H1 (cell line): ENCODE data around the gene PBXIP1. TPM values are rescaled to one million over a fixed set of nuclear protein-coding genes. Genes with fewer than 3 reads are reported as not detected.

Experiments
- CTCF ChIA-PET: fragments of 300-600 bp; sonication (Branson Sonifier 250); formaldehyde crosslinking; loops from one replicate; lab custom pipeline; 2021; ENCODE audit not compliant: partially characterized antibody; lab: Charles Lee
- POLR2A ChIA-PET: fragments of 300-600 bp; sonication (Branson Sonifier 250); formaldehyde crosslinking; loops from one replicate; lab custom pipeline; 2021; ENCODE audit warnings: inconsistent platforms; ENCODE audit not compliant: partially characterized antibody; lab: Charles Lee
- DNase-seq, 2 experiments: peaks; one replicate each; pipeline versions ENCODE4 v3.0.0 to v3.0.0-alpha.2; 2010 to 2022; ENCODE audit warnings: low spot score in 2 of 2, low read depth in 1 of 2, mixed read lengths in 1 of 2
- FAIRE-seq: peaks from 2 replicates; lab custom pipeline; 2011; peaks lifted over from hg19 to GRCh38; lab: Jason Lieb, UNC
- H2AFZ ChIP-seq: 2 replicates; pipeline ENCODE4 v1.8.1; 2012; ENCODE audit warnings: low read length, inconsistent platforms
- H2AK5ac ChIP-seq: 2 replicates; pipeline ENCODE4 v1.6.1; 2013; ENCODE audit warnings: low read depth, low read length
- H2BK120ac ChIP-seq: replicated peaks from 2 replicates; pipeline ENCODE3; 2013; ENCODE audit warnings: low read depth, low read length, inconsistent platforms
- H2BK12ac ChIP-seq: 2 replicates; pipeline ENCODE4 v1.6.1; 2013; ENCODE audit warnings: low read depth, low read length
- H2BK15ac ChIP-seq: 2 replicates; pipeline ENCODE4 v1.6.1; 2013; ENCODE audit warnings: low read length
- H2BK20ac ChIP-seq: 2 replicates; pipeline ENCODE4 v1.6.1; 2013; ENCODE audit warnings: low read length
- H2BK5ac ChIP-seq: 2 replicates; pipeline ENCODE4 v1.6.1; 2013; ENCODE audit warnings: low read depth, low read length
- H3K14ac ChIP-seq: 2 replicates; pipeline ENCODE4 v1.6.1; 2013; ENCODE audit warnings: inconsistent platforms; ENCODE audit not compliant: insufficient read length
- H3K18ac ChIP-seq: 2 replicates; pipeline ENCODE4 v1.6.1; 2013; ENCODE audit warnings: low read length; ENCODE audit errors: extremely low read depth
- H3K23ac ChIP-seq: 2 replicates; pipeline ENCODE4 v1.6.1; 2013; ENCODE audit warnings: inconsistent platforms; ENCODE audit not compliant: insufficient read length
- H3K23me2 ChIP-seq: 2 replicates; pipeline ENCODE4 v1.6.1; 2013; ENCODE audit warnings: low read depth, low read length
- H3K27ac ChIP-seq: 2 replicates; pipeline ENCODE4 v1.6.1; 2011; ENCODE audit warnings: low read depth, low read length, inconsistent platforms
- H3K27me3 ChIP-seq, 4 experiments: replicated peaks in 1 of 4; 1 replicate in 1 of 4; 2 replicates in 3 of 4; pipeline versions ENCODE4 v1.6.1 to v1.8.1; 2011 to 2013; ENCODE audit warnings: low read length in 3 of 4, mild to moderate bottlenecking in 3 of 4, inconsistent platforms in 2 of 4, mixed read lengths in 2 of 4, moderate library complexity in 1 of 4; ENCODE audit not compliant: control insufficient read depth in 3 of 4, insufficient read depth in 3 of 4; ENCODE audit errors: extremely low read depth in 1 of 4
- H3K36me3 ChIP-seq, 4 experiments: 2 replicates each; pipeline versions ENCODE4 v1.6.1 to v1.8.1; 2011 to 2013; ENCODE audit warnings: mild to moderate bottlenecking in 4 of 4, low read length in 3 of 4, moderate library complexity in 2 of 4, control low read depth in 1 of 4, inconsistent platforms in 1 of 4; ENCODE audit not compliant: insufficient read depth in 4 of 4, control insufficient read depth in 2 of 4
- H3K4ac ChIP-seq: replicated peaks from 2 replicates; pipeline ENCODE3; 2013; ENCODE audit warnings: low read length, low read depth, mixed read lengths, inconsistent platforms; ENCODE audit not compliant: insufficient read length
- H3K4me1 ChIP-seq, 4 experiments: replicated peaks in 1 of 4; 1 replicate in 1 of 4; 2 replicates in 3 of 4; pipeline versions ENCODE4 v1.6.1 to v1.8.1; 2011 to 2013; ENCODE audit warnings: low read length in 3 of 4, inconsistent platforms in 2 of 4, mixed read lengths in 1 of 4; ENCODE audit not compliant: insufficient read depth in 4 of 4, control insufficient read depth in 3 of 4
- H3K4me2 ChIP-seq, 2 experiments: 2 replicates each; pipeline versions ENCODE4 v1.6.1 to v1.8.1; 2011 to 2013; ENCODE audit warnings: low read depth in 2 of 2, low read length in 2 of 2, control low read depth in 1 of 2, inconsistent platforms in 1 of 2, mild to moderate bottlenecking in 1 of 2; ENCODE audit not compliant: insufficient read depth in 1 of 2
- H3K4me3 ChIP-seq, 4 experiments: fragments of 200-600, 300-600 bp in 1 of 4; sonication (generic), shearing (Covaris generic), sonication (Bioruptor Twin) in 1 of 4; 2 replicates each; pipeline versions ENCODE4 v1.5.1 to v1.8.1; 2011 to 2016; ENCODE audit warnings: low read length in 4 of 4, low read depth in 3 of 4, control low read depth in 2 of 4, inconsistent platforms in 2 of 4, mild to moderate bottlenecking in 2 of 4, mixed read lengths in 1 of 4, moderate library complexity in 1 of 4; ENCODE audit not compliant: insufficient read depth in 2 of 4; ENCODE audit errors: extremely low read depth in 1 of 4
- H3K56ac ChIP-seq: replicated peaks from 2 replicates; pipeline ENCODE3; 2013; ENCODE audit warnings: low read depth, mild to moderate bottlenecking, mixed read lengths, low read length, inconsistent platforms; ENCODE audit not compliant: insufficient read length
- H3K79me1 ChIP-seq: 2 replicates; pipeline ENCODE4 v1.6.1; 2013; ENCODE audit warnings: low read depth, low read length, control low read depth
- H3K79me2 ChIP-seq, 2 experiments: 2 replicates each; pipeline versions ENCODE4 v1.6.1 to v1.8.1; 2012 to 2013; ENCODE audit warnings: low read length in 2 of 2, mild to moderate bottlenecking in 2 of 2, inconsistent platforms in 1 of 2; ENCODE audit not compliant: insufficient read depth in 2 of 2, control insufficient read depth in 1 of 2
- H3K9ac ChIP-seq, 4 experiments: replicated peaks in 1 of 4; 1 replicate in 1 of 4; 2 replicates in 3 of 4; pipeline versions ENCODE4 v1.6.1 to v1.8.1; 2011 to 2013; ENCODE audit warnings: low read depth in 3 of 4, low read length in 3 of 4, control low read depth in 2 of 4, mild to moderate bottlenecking in 2 of 4, moderate library complexity in 2 of 4, inconsistent platforms in 1 of 4; ENCODE audit errors: extremely low read depth in 1 of 4
- H3K9me3 ChIP-seq, 2 experiments: 2 replicates each; pipeline versions ENCODE4 v1.6.1 to v1.8.1; 2012 to 2013; ENCODE audit warnings: mild to moderate bottlenecking in 2 of 2, moderate library complexity in 2 of 2, control low read depth in 1 of 2, inconsistent platforms in 1 of 2, low read depth in 1 of 2, low read length in 1 of 2, mixed read lengths in 1 of 2; ENCODE audit not compliant: insufficient read depth in 2 of 2
- H4K20me1 ChIP-seq, 2 experiments: replicated peaks in 1 of 2; 2 replicates each; pipeline versions ENCODE3 to v1.8.1; 2011 to 2013; ENCODE audit warnings: inconsistent platforms in 2 of 2, low read length in 2 of 2, mild to moderate bottlenecking in 1 of 2; ENCODE audit not compliant: insufficient read depth in 2 of 2, control insufficient read depth in 1 of 2
- H4K5ac ChIP-seq: 2 replicates; pipeline ENCODE4 v1.6.1; 2013; ENCODE audit warnings: low read length, low read depth, mixed read lengths, inconsistent platforms; ENCODE audit not compliant: insufficient read length
- H4K8ac ChIP-seq: 2 replicates; pipeline ENCODE4 v1.8.0; 2013; ENCODE audit warnings: mild to moderate bottlenecking, moderate library complexity, low read length, inconsistent platforms; ENCODE audit not compliant: insufficient read depth; ENCODE audit errors: extremely low read depth
- H4K91ac ChIP-seq: replicated peaks from 2 replicates; pipeline ENCODE3; 2013; ENCODE audit warnings: low read length, mixed read lengths, inconsistent platforms; ENCODE audit not compliant: insufficient read length
- BRCA1 ChIP-seq: IDR thresholded peaks from 2 replicates; pipeline ENCODE4 v1.6.1; 2012; ENCODE audit warnings: low read depth, low read length, improper control_type of control experiment
- CHD2 ChIP-seq: IDR thresholded peaks from 2 replicates; pipeline ENCODE4 v1.6.1; 2012; ENCODE audit warnings: low read length, improper control_type of control experiment
- EP300 ChIP-seq, 2 experiments: IDR thresholded peaks; 1 replicate in 1 of 2; 2 replicates in 1 of 2; pipeline ENCODE4 v1.6.1; 2011 to 2012; ENCODE audit warnings: low read depth in 2 of 2, low read length in 2 of 2, mild to moderate bottlenecking in 2 of 2, borderline replicate concordance in 1 of 2, inconsistent platforms in 1 of 2, moderate library complexity in 1 of 2
- FOSL1 ChIP-seq: IDR thresholded peaks from 2 replicates; pipeline ENCODE4 v1.6.1; 2011; ENCODE audit warnings: mild to moderate bottlenecking, low read depth, low read length, moderate library complexity; ENCODE audit not compliant: insufficient read depth
- HDAC2 ChIP-seq, 2 experiments: fragments of 300-600 bp in 1 of 2; sonication (generic) in 1 of 2; IDR thresholded peaks; 2 replicates each; pipeline ENCODE4 v1.6.1; 2011 to 2012; ENCODE audit warnings: low read depth in 2 of 2, low read length in 2 of 2, mild to moderate bottlenecking in 2 of 2, moderate library complexity in 2 of 2, borderline replicate concordance in 1 of 2, inconsistent platforms in 1 of 2
- KDM1A ChIP-seq: fragments of 200-600, 300-600 bp; sonication (generic); IDR thresholded peaks from 2 replicates; pipeline ENCODE4 v1.7.1; 2016; ENCODE audit warnings: mild to moderate bottlenecking, low read length, borderline replicate concordance
- POLR2A ChIP-seq, 2 experiments: IDR thresholded peaks; 1 replicate in 1 of 2; 2 replicates in 1 of 2; pipeline ENCODE4 v1.6.1; 2011; ENCODE audit warnings: low read depth in 2 of 2, low read length in 2 of 2, mild to moderate bottlenecking in 2 of 2; ENCODE audit errors: control extremely low read depth in 1 of 2
- SIRT6 ChIP-seq: IDR thresholded peaks from one replicate; pipeline ENCODE4 v1.7.1; 2012; ENCODE audit warnings: low read length, inconsistent platforms
- SP4 ChIP-seq: IDR thresholded peaks from 2 replicates; pipeline ENCODE4 v1.6.1; 2012; ENCODE audit warnings: low read length, inconsistent platforms
- SRF ChIP-seq: IDR thresholded peaks from 2 replicates; pipeline ENCODE4 v1.6.1; 2011; ENCODE audit warnings: mild to moderate bottlenecking, low read depth, low read length, moderate library complexity
- SUZ12 ChIP-seq: fragments of 200-600 bp; sonication (generic); IDR thresholded peaks from 2 replicates; pipeline ENCODE4 v1.6.1; 2012; ENCODE audit warnings: mild to moderate bottlenecking, inconsistent platforms, low read length, moderate library complexity, mixed read lengths
- TAF1 ChIP-seq: IDR thresholded peaks from 2 replicates; pipeline ENCODE4 v1.6.1; 2011; ENCODE audit warnings: mild to moderate bottlenecking, low read depth, low read length
- TEAD4 ChIP-seq: IDR thresholded peaks from 2 replicates; pipeline ENCODE4 v1.6.1; 2012; ENCODE audit warnings: low read depth, low read length, inconsistent platforms, mixed read lengths
- USF2 ChIP-seq: IDR thresholded peaks from 2 replicates; pipeline ENCODE4 v1.6.1; 2011; ENCODE audit warnings: low read length, improper control_type of control experiment
- ZNF274 ChIP-seq: IDR thresholded peaks from 2 replicates; pipeline ENCODE4 v1.7.0; 2012; ENCODE audit warnings: low read length, borderline replicate concordance; ENCODE audit errors: extremely low read depth
- WGBS, 2 experiments: shearing (Covaris generic) in 1 of 2; methylation state at CpG; one replicate each; pipeline versions ENCODE4 v1.1.6 to v1.1.7; 2013 to 2015; ENCODE audit warnings: low lambda C conversion rate in 2 of 2, mixed read lengths in 2 of 2, inconsistent platforms in 1 of 2, low coverage in 1 of 2, missing lambda C conversion rate in 1 of 2; ENCODE audit not compliant: insufficient replicate concordance in 2 of 2, insufficient coverage in 1 of 2, insufficient read length in 1 of 2; ENCODE audit errors: extremely low coverage in 1 of 2, missing lambda C conversion rate in 1 of 2; 5-methylcytosine and 5-hydroxymethylcytosine counted together
- polyA plus RNA-seq, 7 experiments: library from polyadenylated mRNA; depleted of rRNA in 3 of 7; stranded (reverse) in 5 of 7; unstranded in 2 of 7; fragments of >200 nt in 5 of 7; fragments of 200-250 nt in 2 of 7; gene quantifications; 1 replicate in 5 of 7; 2 replicates in 1 of 7; 4 replicates in 1 of 7; pipeline versions ENCODE4 v1.2.1 to v1.2.3, GENCODE V29; 2011 to 2013; ENCODE audit warnings: missing spikeins in 2 of 7, mixed read lengths in 2 of 7
- total RNA-seq: library from RNA; stranded (reverse); fragmentation: NEBNext Ultra II Directional; extraction: Animal tissue kit (Norgen Biotek cat#: 25700); gene quantifications from 2 replicates; pipeline ENCODE4 v1.2.1, GENCODE V29; 2021

Gene PBXIP1
- total and polyA plus RNA-seq, 2 of the 8 experiments (the other 6 are each of a cell fraction or from before 2014, with no cell fraction given) = 12.0 to 19.8 TPM

- 82% methylated on average over 5 of the region's 5 CpGs; no CpG with 5 or more reads in 1 of the 2 experiments for WGBS, 2 experiments
- TF ChIP-seq CHD2 (no peak), USF2 (no peak), SUZ12 (no peak), EP300 (IDR thresholded peaks at IDR 0.05; ENCODE audit: borderline replicate concordance in 1 of 2, low read depth in 2 of 2, low read length in 2 of 2) (no peak), FOSL1 (no peak), TAF1 (no peak), SP4 (no peak), SIRT6 (no peak), TEAD4 (no peak), BRCA1 (no peak), ZNF274 (no peak), SRF (no peak), POLR2A (IDR thresholded peaks at IDR 0.05; ENCODE audit: control extremely low read depth in 1 of 2, low read depth in 2 of 2, low read length in 2 of 2) (no peak), HDAC2 (IDR thresholded peaks at IDR 0.05; ENCODE audit: borderline replicate concordance in 1 of 2, low read depth in 2 of 2, low read length in 2 of 2) (no peak), KDM1A (no peak)
Observed at GRCh38 chr1:154910851-154911250, 45.0 kb downstream of the PBXIP1 start.

More at GRCh38 chr1:154910851-154911250, 45.0 kb downstream of the PBXIP1 start:
- Histone ChIP-seq H4K8ac (no peak overlapping the region), H2BK20ac (no peak overlapping the region), H2AK5ac (no peak overlapping the region), H3K4me2 (no peak overlapping the region), H3K9ac (no peak overlapping the region), H3K79me1 (no peaks in the 10 kb centered on the region), H3K56ac (no peak overlapping the region), H2BK15ac (no peak overlapping the region), H4K5ac (no peak overlapping the region), H3K4me1 (no peaks in the 10 kb centered on the region), H3K79me2 (no peaks in the 10 kb centered on the region), H2BK5ac (no peak overlapping the region), H3K4ac (no peak overlapping the region), H3K27ac (no peak overlapping the region), H4K20me1 (no peaks in the 10 kb centered on the region), H3K9me3 (peaks cover 9 to 14% of the 10 kb centered on the region in 2 experiments; a peak in 3 of 4 replicates), H2BK12ac (no peak overlapping the region), H3K4me3 (no peak overlapping the region), H3K36me3 (no peaks in the 10 kb centered on the region), H4K91ac (no peak overlapping the region), H3K18ac (no peak overlapping the region), H2BK120ac (no peak overlapping the region), H2AFZ (no peak overlapping the region), H3K27me3 (no peaks in the 10 kb centered on the region), H3K14ac (no peak overlapping the region), H3K23me2 (no peaks in the 10 kb centered on the region), H3K23ac (no peak overlapping the region)
- ChIA-PET CTCF (interaction anchor here (1.6 kb wide), 1 partner anchor 351 kb away, joined by 3 read pairs; no protein-coding TSS in a partner anchor), POLR2A (no interaction called here)
- FAIRE-seq = no peak
- no peak for DNase-seq
